HEK293 (cell line): ENCODE results near the gene PAK4.

Experiments used
- CTCF ChIA-PET: fragments of 350-600 bp; formaldehyde crosslinking; extraction: SDS; loops from one replicate; lab custom pipeline; 2021; ENCODE audit warnings: antibody characterized with exemption; lab: Yijun Ruan, JAX
- POLR2A ChIA-PET: fragments of 300-600 bp; formaldehyde crosslinking; extraction: SDS; loops from one replicate; lab custom pipeline; 2020; ENCODE audit warnings: antibody characterized with exemption, inconsistent platforms; lab: Yijun Ruan, JAX
- H3K27ac ChIP-seq: fragments of 200-500 bp; sonication (Bioruptor generic); 2 replicates; pipeline ENCODE4 v1.5.1; 2014; ENCODE audit warnings: low read depth, low read length, control low read depth, inconsistent platforms; ENCODE audit errors: extremely low read depth
- H3K36me3 ChIP-seq, 2 experiments: fragments of 200-500 bp in 1 of 2; sonication (Bioruptor generic) in 1 of 2; 1 replicate in 1 of 2; 2 replicates in 1 of 2; pipeline ENCODE4 v1.5.1; 2014 to 2017; ENCODE audit warnings: inconsistent platforms in 2 of 2, low read length in 2 of 2; ENCODE audit not compliant: control insufficient read depth in 2 of 2, insufficient read depth in 1 of 2
- H3K4me1 ChIP-seq: fragments of 200-500 bp; sonication (Bioruptor generic); 2 replicates; pipeline ENCODE4 v1.5.1; 2014; ENCODE audit warnings: mild to moderate bottlenecking, low read length, inconsistent platforms; ENCODE audit not compliant: control insufficient read depth, insufficient read depth
- H3K4me3 ChIP-seq: 2 replicates; pipeline ENCODE4 v1.5.1; 2011; ENCODE audit warnings: low read depth, mild to moderate bottlenecking, control low read depth, low read length, moderate library complexity
- H3K9me3 ChIP-seq: fragments of 200-500 bp; sonication (Bioruptor generic); 2 replicates; pipeline ENCODE4 v1.5.1; 2014; ENCODE audit warnings: low read depth, low read length, inconsistent platforms; ENCODE audit not compliant: control insufficient read depth, insufficient read depth
- BCL11B ChIP-seq: fragments of 450-650 bp; formaldehyde crosslinking; IDR thresholded peaks from 2 replicates; pipeline ENCODE4 v1.5.1; 2016; ENCODE audit warnings: low read depth, missing biosample characterization, missing genetic modification characterization
- OSR2 ChIP-seq: fragments of 450-650 bp; formaldehyde crosslinking; IDR thresholded peaks from 2 replicates; pipeline ENCODE4 v1.5.1; 2016; ENCODE audit warnings: missing biosample characterization, missing genetic modification characterization
- ZBTB20 ChIP-seq: fragments of 450-650 bp; formaldehyde crosslinking; IDR thresholded peaks from 2 replicates; pipeline ENCODE4 v1.5.1; 2016; ENCODE audit warnings: missing biosample characterization, missing genetic modification characterization
- ZNF18 ChIP-seq: fragments of 450-650 bp; formaldehyde crosslinking; IDR thresholded peaks from 2 replicates; pipeline ENCODE4 v1.5.1; 2016; ENCODE audit warnings: missing biosample characterization, missing genetic modification characterization
- ZNF600 ChIP-seq: fragments of 450-650 bp; formaldehyde crosslinking; IDR thresholded peaks from 2 replicates; pipeline ENCODE4 v1.5.1; 2016; ENCODE audit warnings: missing biosample characterization, missing genetic modification characterization
- ZNF629 ChIP-seq: fragments of 450-650 bp; formaldehyde crosslinking; IDR thresholded peaks from 2 replicates; pipeline ENCODE4 v1.5.1; 2017; ENCODE audit warnings: missing biosample characterization, missing genetic modification characterization
- ZNF791 ChIP-seq: fragments of 450-650 bp; formaldehyde crosslinking; IDR thresholded peaks from 2 replicates; pipeline ENCODE4 v1.5.1; 2016; ENCODE audit warnings: missing biosample characterization, missing genetic modification characterization
- TF ChIP-seq, protein P1 (sequence below): fragments of 450-650 bp; formaldehyde crosslinking; IDR thresholded peaks from 2 replicates; pipeline ENCODE4 v1.5.1; 2016; ENCODE audit warnings: missing biosample characterization, missing genetic modification characterization, borderline replicate concordance
- TF ChIP-seq, protein P2 (sequence below): fragments of 450-650 bp; formaldehyde crosslinking; IDR thresholded peaks from 2 replicates; pipeline ENCODE4 v1.5.1; 2016; ENCODE audit warnings: missing biosample characterization, missing genetic modification characterization
- TF ChIP-seq, protein P3 (sequence below): fragments of 450-650 bp; formaldehyde crosslinking; IDR thresholded peaks from 2 replicates; pipeline ENCODE4 v1.5.1; 2016; ENCODE audit warnings: missing biosample characterization, missing genetic modification characterization
- TF ChIP-seq, protein P4 (sequence below): fragments of 450-650 bp; formaldehyde crosslinking; IDR thresholded peaks from 2 replicates; pipeline ENCODE4 v1.5.1; 2016; ENCODE audit warnings: missing biosample characterization, missing genetic modification characterization

PAK4 gene

DNA sequence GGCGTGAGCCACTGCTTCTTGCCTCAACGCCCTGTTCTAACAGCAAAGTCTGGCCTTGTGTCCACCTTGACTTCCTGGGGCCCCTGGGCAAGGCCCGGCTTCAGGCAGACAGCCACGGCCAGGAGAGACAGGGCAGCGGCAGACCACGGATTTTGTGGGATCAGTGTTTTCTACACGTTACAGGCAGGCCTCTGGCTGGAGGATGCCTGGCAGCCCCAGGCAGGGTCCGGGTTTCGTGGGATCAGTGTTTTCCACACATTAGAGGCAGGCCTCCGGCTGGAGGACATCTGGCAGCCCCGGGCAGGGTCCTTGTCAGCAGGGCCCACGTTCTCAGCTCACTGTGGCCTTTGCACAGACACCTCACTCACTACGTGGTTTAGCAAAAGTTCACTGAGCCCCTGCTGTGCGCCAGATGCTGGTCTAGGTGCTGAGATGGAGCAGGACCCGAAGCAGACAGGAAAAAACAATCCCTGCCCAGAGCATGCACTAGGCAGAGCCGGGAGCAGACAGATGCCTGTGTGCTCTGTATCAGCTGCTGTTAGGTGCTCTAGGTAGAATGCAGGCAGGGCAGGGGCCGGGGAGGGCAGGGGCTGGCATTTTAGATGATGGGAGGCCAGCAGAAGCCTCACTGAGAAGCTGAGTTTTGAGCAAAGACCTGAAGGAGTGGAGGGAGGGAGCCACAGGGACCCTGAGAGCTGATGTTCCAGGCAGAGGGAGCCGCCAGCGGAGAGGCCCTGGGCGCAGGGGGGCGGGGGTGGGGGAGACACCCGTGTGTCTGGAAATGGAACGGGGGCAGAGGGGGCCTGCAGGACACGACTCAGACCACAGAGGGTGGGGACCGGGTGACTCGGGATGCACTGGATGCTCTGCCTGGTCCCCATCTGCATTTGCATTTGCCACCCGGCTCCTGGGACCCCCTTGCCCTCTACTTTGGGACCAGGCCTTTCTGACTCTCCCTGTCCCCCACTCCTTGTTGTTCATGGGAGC is 46.2 kb downstream of the PAK4 start (continued):
- TF ChIP-seq, protein P1, sequence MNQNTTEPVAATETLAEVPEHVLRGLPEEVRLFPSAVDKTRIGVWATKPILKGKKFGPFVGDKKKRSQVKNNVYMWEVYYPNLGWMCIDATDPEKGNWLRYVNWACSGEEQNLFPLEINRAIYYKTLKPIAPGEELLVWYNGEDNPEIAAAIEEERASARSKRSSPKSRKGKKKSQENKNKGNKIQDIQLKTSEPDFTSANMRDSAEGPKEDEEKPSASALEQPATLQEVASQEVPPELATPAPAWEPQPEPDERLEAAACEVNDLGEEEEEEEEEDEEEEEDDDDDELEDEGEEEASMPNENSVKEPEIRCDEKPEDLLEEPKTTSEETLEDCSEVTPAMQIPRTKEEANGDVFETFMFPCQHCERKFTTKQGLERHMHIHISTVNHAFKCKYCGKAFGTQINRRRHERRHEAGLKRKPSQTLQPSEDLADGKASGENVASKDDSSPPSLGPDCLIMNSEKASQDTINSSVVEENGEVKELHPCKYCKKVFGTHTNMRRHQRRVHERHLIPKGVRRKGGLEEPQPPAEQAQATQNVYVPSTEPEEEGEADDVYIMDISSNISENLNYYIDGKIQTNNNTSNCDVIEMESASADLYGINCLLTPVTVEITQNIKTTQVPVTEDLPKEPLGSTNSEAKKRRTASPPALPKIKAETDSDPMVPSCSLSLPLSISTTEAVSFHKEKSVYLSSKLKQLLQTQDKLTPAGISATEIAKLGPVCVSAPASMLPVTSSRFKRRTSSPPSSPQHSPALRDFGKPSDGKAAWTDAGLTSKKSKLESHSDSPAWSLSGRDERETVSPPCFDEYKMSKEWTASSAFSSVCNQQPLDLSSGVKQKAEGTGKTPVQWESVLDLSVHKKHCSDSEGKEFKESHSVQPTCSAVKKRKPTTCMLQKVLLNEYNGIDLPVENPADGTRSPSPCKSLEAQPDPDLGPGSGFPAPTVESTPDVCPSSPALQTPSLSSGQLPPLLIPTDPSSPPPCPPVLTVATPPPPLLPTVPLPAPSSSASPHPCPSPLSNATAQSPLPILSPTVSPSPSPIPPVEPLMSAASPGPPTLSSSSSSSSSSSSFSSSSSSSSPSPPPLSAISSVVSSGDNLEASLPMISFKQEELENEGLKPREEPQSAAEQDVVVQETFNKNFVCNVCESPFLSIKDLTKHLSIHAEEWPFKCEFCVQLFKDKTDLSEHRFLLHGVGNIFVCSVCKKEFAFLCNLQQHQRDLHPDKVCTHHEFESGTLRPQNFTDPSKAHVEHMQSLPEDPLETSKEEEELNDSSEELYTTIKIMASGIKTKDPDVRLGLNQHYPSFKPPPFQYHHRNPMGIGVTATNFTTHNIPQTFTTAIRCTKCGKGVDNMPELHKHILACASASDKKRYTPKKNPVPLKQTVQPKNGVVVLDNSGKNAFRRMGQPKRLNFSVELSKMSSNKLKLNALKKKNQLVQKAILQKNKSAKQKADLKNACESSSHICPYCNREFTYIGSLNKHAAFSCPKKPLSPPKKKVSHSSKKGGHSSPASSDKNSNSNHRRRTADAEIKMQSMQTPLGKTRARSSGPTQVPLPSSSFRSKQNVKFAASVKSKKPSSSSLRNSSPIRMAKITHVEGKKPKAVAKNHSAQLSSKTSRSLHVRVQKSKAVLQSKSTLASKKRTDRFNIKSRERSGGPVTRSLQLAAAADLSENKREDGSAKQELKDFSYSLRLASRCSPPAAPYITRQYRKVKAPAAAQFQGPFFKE (tag by site-specific recombination): no peak
- TF ChIP-seq ZBTB20 (tag by site-specific recombination): no peak
- TF ChIP-seq ZNF791 (tag by site-specific recombination): no peak

DNA sequence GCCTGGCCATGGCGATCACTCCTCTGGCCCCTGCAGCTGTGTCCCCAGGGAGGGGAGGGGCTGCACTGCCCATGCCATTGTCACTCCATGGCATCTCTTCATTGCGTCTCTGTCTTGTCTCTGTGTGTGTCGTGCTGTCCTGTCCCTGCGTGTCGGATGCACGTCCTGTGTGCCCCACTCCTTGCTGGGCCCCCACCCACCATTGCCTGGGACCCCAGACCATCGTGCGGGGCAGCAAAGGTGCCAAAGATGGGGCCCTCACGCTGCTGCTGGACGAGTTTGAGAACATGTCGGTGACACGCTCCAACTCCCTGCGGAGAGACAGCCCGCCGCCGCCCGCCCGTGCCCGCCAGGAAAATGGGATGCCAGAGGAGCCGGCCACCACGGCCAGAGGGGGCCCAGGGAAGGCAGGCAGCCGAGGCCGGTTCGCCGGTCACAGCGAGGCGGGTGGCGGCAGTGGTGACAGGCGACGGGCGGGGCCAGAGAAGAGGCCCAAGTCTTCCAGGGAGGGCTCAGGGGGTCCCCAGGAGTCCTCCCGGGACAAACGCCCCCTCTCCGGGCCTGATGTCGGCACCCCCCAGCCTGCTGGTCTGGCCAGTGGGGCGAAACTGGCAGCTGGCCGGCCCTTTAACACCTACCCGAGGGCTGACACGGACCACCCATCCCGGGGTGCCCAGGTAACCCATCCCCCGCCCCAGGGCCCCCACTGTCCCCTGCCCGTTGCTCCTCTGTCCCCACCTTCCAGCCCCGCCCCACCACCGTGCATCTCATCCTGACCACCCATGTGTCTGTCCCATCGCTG is 47.3 kb downstream of the PAK4 start:
- CTCF ChIA-PET: interaction anchor here (0.7 to 5.1 kb wide), 3 partner anchors 14 to 169 kb away, joined by 3 to 33 read pairs (median 3); partner anchors contain the start of gene SAMD4B
- POLR2A ChIA-PET: no interaction called here
- Histone ChIP-seq H3K27ac (no peak overlapping the region), H3K9me3 (no peaks in the 10 kb centered on the region), H3K4me1 (no peaks in the 10 kb centered on the region), H3K36me3 (peaks cover 23 to 48% of the 10 kb centered on the region in 2 experiments; a peak in 2 of 3 replicates), H3K4me3 (no peak overlapping the region)
- TF ChIP-seq ZNF600 (tag by site-specific recombination): peak; percentile 69
- TF ChIP-seq ZNF18 (tag by site-specific recombination): no peak
- TF ChIP-seq BCL11B (tag by site-specific recombination): no peak
- TF ChIP-seq, protein P2, sequence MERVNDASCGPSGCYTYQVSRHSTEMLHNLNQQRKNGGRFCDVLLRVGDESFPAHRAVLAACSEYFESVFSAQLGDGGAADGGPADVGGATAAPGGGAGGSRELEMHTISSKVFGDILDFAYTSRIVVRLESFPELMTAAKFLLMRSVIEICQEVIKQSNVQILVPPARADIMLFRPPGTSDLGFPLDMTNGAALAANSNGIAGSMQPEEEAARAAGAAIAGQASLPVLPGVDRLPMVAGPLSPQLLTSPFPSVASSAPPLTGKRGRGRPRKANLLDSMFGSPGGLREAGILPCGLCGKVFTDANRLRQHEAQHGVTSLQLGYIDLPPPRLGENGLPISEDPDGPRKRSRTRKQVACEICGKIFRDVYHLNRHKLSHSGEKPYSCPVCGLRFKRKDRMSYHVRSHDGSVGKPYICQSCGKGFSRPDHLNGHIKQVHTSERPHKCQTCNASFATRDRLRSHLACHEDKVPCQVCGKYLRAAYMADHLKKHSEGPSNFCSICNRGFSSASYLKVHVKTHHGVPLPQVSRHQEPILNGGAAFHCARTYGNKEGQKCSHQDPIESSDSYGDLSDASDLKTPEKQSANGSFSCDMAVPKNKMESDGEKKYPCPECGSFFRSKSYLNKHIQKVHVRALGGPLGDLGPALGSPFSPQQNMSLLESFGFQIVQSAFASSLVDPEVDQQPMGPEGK: peak; percentile 11; the same call in 1 of the 2 replicates
- TF ChIP-seq, protein P3, sequence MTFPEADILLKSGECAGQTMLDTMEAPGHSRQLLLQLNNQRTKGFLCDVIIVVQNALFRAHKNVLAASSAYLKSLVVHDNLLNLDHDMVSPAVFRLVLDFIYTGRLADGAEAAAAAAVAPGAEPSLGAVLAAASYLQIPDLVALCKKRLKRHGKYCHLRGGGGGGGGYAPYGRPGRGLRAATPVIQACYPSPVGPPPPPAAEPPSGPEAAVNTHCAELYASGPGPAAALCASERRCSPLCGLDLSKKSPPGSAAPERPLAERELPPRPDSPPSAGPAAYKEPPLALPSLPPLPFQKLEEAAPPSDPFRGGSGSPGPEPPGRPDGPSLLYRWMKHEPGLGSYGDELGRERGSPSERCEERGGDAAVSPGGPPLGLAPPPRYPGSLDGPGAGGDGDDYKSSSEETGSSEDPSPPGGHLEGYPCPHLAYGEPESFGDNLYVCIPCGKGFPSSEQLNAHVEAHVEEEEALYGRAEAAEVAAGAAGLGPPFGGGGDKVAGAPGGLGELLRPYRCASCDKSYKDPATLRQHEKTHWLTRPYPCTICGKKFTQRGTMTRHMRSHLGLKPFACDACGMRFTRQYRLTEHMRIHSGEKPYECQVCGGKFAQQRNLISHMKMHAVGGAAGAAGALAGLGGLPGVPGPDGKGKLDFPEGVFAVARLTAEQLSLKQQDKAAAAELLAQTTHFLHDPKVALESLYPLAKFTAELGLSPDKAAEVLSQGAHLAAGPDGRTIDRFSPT (tag by site-specific recombination): 0 out of 2 replicates have a peak, but pooled peaks have one; percentile 33
- TF ChIP-seq OSR2 (tag by site-specific recombination): no peak
- TF ChIP-seq ZNF629: no peak
- TF ChIP-seq, protein P4, sequence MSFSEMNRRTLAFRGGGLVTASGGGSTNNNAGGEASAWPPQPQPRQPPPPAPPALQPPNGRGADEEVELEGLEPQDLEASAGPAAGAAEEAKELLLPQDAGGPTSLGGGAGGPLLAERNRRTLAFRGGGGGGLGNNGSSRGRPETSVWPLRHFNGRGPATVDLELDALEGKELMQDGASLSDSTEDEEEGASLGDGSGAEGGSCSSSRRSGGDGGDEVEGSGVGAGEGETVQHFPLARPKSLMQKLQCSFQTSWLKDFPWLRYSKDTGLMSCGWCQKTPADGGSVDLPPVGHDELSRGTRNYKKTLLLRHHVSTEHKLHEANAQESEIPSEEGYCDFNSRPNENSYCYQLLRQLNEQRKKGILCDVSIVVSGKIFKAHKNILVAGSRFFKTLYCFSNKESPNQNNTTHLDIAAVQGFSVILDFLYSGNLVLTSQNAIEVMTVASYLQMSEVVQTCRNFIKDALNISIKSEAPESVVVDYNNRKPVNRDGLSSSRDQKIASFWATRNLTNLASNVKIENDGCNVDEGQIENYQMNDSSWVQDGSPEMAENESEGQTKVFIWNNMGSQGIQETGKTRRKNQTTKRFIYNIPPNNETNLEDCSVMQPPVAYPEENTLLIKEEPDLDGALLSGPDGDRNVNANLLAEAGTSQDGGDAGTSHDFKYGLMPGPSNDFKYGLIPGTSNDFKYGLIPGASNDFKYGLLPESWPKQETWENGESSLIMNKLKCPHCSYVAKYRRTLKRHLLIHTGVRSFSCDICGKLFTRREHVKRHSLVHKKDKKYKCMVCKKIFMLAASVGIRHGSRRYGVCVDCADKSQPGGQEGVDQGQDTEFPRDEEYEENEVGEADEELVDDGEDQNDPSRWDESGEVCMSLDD (tag by site-specific recombination): peak; percentile 40; the same call in 1 of the 2 replicates
